ENCODE measurements around the gene NMRK2.

DNA sequence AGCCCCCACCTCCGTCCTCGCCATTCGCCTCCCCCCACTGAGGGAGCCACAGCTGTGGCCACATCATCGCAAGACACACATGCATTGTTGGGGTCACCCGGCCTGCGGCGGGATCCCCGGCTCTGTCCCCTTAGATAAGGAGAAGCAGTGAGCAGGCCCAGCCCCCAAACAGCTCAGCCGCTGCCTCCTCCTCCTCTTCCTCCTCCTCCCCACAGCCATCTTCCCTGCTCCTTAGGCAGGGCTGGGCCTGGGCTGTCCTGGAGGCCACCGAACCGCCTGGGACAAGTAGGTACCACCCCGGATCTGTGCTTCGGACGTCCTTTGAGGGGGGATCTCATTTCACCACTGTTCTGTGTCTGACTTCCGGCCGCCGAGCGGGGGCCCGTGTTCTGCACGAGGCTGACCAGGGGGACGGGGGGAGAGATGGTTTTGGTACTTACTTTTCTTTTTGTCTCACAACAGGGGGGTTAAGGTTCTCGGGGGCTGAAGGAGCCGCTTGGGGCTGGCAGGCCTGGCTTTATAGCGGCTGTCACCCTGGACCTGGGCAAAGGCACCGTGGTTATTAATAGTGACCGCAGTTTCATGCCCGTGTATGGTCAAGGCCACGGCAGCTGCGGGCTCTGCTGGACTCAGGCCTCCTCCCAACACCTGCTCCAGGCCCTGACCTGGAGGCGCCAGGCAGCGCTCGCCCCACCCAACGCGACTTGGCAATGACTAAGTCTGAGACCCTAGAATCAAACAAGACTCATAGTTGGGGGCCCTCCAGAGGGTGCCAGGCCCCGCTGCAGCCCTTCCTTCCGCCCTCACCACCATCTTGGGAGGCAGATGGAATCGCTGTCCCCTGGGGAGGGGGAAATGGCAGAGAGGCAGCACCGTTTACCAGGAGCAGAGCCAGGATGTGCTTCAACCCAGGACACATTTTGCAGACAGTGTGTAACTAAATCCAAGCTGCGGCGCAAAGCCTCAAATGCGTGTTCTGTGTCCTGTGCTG is 18.3 kb downstream of the NMRK2 start:
- TF ChIP-seq, protein P1, sequence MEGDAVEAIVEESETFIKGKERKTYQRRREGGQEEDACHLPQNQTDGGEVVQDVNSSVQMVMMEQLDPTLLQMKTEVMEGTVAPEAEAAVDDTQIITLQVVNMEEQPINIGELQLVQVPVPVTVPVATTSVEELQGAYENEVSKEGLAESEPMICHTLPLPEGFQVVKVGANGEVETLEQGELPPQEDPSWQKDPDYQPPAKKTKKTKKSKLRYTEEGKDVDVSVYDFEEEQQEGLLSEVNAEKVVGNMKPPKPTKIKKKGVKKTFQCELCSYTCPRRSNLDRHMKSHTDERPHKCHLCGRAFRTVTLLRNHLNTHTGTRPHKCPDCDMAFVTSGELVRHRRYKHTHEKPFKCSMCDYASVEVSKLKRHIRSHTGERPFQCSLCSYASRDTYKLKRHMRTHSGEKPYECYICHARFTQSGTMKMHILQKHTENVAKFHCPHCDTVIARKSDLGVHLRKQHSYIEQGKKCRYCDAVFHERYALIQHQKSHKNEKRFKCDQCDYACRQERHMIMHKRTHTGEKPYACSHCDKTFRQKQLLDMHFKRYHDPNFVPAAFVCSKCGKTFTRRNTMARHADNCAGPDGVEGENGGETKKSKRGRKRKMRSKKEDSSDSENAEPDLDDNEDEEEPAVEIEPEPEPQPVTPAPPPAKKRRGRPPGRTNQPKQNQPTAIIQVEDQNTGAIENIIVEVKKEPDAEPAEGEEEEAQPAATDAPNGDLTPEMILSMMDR (IDR thresholded peaks at IDR 0.05; ENCODE audit: low read depth, low read length): no peak
- TF ChIP-seq POLR2A (IDR thresholded peaks at IDR 0.05; ENCODE audit: extremely low read depth, insufficient read length) (no peak), MYC (IDR thresholded peaks at IDR 0.05; ENCODE audit: low read depth, low read length) (no peak)
- TF ChIP-seq, protein P2, sequence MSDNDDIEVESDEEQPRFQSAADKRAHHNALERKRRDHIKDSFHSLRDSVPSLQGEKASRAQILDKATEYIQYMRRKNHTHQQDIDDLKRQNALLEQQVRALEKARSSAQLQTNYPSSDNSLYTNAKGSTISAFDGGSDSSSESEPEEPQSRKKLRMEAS (IDR thresholded peaks at IDR 0.05; ENCODE audit: low read depth, low read length): no peak
